HG02798 (cell line): Measurements from ENCODE around the gene BLACAT1.
"Not testable (repeated sequence)": the region's sequence is repeated elsewhere in the genome, so short reads cannot be mapped to it uniquely, and the experiment has no call there.

Source experiments
- ATAC-seq: cut with Tn5 transposase; IDR thresholded peaks from one replicate; pipeline ENCODE4 v1.9.1; 2021; ENCODE audit warnings: mild to moderate bottlenecking; ENCODE audit not compliant: unreplicated experiment, poor library complexity

BLACAT1 gene

DNA sequence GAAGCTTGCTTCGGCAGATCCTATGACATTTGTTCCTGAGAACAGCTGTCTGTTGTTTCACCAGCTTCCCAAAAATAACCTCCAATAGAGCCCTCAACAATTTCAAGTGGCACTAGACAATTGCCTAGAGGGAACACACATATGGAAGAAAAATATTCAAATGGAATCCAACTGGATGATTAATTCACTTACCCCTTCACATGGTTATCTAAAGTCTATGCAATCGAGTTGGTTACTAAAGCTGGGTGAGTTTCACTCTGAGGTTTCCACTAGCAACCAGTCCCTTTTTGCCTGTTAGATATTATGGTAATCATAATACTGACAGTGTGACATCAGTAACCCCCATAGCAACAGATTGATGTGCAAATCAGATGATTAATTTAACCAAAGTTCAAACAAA is 34.0 kb downstream of the BLACAT1 start, which contains the start of gene LEMD1:
TSS of gene LEMD1 (minus strand) at position 259 of the 400 bp plus-strand sequence. CDS start 1,520 bp downstream, outside the sequence.
- ATAC-seq = no peak

DNA sequence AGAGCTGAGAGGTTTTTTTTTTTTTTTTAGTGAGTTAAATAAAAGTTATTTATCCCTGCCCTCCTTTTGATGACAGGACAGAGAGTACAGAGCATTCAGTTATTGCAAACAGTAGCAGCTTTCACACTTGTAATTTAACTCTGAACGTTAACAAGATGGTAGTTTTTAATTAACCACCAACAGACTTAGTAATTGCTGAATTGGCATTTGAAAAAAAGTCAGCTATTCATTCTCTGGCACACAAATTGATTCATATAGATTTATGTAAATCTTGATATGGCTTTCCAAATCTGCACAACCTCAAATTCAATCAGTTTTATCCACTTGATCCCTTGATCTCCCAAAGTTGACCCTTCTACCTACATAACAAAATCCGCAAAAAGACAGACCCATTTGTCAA is 34.9 kb downstream of the BLACAT1 start:
- ATAC-seq = no peak

DNA sequence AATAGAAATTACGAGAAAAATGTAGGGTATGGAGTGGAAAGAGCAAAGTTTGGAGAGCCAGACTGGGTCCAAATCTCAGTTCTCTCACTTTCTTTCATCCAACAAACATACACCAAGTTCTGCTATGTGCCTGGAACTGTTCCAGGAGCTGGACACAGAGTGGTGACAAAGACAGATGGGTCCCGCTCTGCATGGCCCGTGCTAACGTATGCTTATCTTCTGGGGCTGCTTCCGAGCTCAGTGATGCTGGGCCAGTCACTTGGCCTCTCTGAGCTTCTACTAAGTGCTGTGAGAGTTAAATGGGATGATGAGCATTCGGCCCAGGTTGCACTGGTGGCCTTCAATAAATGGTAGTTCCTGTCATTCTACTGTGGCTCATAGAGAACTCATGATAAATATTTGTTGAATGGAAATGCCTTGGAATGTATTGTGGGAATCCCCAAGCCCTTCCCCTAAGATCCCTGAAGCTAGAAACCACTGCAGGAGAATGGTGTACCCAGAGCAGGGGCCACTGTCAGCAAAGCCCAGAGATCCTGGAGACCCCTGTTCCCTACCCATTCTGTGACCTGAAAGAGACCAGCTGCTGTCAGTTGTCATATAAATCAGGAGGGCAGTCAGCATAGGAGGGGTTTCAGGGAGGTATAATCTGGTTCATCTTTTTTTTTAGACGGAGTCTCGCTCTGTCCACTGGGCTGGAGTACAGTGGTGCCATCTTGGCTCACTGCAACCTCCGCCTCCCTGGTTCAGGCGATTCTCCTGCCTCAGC is 37.8 kb downstream of the BLACAT1 start:
- ATAC-seq = no peak

DNA sequence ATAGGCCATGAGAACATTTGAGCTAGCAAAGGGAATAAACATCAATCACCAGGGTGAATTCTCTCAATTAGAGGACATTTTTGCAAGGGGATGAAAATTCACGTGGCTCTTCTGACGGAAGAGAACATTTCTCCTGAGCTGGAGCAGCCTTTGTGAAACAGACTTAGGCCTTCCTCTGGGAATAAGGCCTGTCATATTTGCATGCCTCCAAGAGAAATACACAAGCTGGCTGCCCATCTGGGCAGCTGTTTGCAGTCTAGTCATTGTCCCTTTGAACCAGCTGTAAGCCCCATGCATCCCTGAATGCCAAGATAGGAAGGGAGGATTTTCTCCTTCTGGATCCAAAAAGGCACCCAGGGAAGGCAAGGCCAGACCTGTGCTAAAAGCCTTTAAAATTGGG is 39.5 kb downstream of the BLACAT1 start:
- ATAC-seq = no peak

DNA sequence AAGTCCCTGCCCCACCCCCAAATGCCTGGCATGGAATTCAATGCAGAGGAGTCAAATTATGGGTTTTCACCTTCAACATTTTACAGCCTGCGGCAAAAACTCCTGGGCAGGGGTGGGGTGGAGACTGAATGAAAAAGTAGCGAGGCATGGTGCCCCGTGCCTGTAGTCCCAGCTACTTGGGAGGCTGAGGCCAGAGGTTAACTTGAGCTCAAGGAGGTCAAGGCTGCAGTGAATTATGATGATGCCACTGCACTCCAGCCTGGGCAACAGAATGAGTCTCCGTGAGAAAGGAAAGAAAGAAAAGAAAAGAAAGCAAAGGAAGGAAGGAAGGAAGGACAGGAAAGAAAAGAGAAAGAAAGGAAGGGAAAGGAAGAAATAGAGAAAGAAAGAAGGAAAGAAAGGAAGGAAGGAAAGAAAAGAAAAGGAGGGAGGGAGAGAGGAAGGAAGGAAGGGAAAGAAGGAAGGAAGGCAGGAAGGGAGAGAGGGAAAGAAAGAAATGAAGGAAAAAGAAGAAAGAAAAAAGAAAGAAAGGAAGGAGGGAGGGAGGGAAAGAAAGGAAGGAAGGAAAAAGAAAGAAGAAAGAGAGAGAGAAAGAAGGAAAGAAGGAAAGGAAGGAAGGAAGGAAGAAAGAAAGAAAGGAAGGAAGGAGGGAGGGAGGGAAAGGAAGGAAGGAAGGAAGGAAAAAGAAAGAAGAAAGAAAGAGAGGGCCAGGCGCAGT is 45.1 kb downstream of the BLACAT1 start:
- ATAC-seq = no peak

DNA sequence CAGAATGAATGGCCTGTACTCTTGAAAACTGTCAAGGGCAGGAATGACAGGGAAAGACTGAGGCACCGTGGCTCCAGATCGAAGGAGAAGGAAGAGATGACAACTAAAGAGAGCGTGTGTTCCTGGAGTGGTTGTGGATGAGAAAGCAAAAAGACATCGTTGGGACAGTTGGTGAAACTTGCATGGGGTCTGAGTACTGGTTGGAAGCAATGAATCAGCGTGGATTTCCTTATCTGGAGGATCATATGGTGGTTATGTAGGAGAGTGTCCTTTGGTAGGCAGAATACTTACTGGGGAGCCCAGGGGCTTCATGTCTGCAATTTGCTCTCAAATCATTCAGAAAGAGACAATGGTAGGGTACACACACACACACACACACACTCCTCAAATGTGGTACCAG is 47.9 kb downstream of the BLACAT1 start:
- ATAC-seq = no peak

DNA sequence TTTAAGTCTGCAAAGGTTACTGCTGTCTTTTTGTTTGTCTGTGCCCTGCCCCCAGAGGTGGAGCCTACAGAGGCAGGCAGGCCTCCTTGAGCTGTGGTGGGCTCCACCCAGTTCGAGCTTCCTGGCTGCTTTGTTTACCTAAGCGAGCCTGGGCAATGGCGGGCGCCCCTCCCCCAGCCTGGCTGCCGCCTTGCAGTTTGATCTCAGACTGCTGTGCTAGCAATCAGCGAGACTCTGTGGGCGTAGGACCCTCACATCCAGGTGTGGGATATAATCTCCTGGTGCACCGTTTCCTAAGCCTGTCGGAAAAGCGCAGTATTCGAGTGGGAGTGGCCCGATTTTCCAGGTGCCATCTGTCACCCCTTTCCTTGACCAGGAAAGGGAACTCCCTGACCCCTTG is 49.6 kb downstream of the BLACAT1 start:
- not testable (repeated sequence) for ATAC-seq
